Peyer's patch (tissue), 4 donors: ENCODE results near the gene MAGEA3.
"Not testable (repeated sequence)": the region's sequence is repeated elsewhere in the genome, so short reads cannot be mapped to it uniquely, and the experiment has no call there.

Experiments
- POLR2A ChIP-seq, 2 donors: fragments of 450-650 bp; IDR thresholded peaks; one replicate each; pipeline ENCODE4 v1.5.1; 2017; ENCODE audit warnings: antibody characterized with exemption in 2 of 2, mild to moderate bottlenecking in 2 of 2, moderate library complexity in 2 of 2
- TF ChIP-seq, protein P1 (sequence below), 6 experiments: fragments of 450-650 bp in 4 of 6; fragments of 200-600 bp in 2 of 6; sonication (generic) in 1 of 6; IDR thresholded peaks; one replicate each; pipeline ENCODE4 v1.5.1; 2017 to 2019; ENCODE audit warnings: antibody characterized with exemption in 6 of 6, mild to moderate bottlenecking in 3 of 6, moderate library complexity in 1 of 6

DNA sequence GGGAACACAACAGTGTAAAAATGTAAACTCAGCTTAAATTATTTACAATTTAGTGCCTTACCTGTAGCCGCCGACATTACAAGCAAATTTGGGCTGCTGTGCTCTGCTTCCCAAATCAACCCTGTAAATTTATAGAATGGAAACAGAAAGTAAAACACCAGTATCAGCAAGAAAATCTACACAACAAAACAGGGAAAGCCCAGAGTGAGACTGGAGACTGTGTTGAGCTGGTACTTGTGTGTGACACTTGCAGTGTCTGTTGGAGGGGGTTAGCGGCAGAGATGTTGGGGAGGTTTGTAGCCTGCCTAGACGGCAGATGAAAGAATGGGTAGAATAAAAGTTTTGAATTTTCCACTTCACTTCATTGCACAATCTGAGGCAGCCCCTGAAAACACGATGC is 14.6 kb downstream of the MAGEA3 start:
- TF ChIP-seq, protein P1, sequence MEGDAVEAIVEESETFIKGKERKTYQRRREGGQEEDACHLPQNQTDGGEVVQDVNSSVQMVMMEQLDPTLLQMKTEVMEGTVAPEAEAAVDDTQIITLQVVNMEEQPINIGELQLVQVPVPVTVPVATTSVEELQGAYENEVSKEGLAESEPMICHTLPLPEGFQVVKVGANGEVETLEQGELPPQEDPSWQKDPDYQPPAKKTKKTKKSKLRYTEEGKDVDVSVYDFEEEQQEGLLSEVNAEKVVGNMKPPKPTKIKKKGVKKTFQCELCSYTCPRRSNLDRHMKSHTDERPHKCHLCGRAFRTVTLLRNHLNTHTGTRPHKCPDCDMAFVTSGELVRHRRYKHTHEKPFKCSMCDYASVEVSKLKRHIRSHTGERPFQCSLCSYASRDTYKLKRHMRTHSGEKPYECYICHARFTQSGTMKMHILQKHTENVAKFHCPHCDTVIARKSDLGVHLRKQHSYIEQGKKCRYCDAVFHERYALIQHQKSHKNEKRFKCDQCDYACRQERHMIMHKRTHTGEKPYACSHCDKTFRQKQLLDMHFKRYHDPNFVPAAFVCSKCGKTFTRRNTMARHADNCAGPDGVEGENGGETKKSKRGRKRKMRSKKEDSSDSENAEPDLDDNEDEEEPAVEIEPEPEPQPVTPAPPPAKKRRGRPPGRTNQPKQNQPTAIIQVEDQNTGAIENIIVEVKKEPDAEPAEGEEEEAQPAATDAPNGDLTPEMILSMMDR (IDR thresholded peaks at IDR 0.05), result not testable (repeated sequence)
- TF ChIP-seq POLR2A (IDR thresholded peaks at IDR 0.05), result not testable (repeated sequence)
